ENCODE measurements around the gene KCNQ5.
"Not testable (repeated sequence)": the region's sequence is repeated elsewhere in the genome, so short reads cannot be mapped to it uniquely, and the experiment has no call there.

Gene KCNQ5

DNA sequence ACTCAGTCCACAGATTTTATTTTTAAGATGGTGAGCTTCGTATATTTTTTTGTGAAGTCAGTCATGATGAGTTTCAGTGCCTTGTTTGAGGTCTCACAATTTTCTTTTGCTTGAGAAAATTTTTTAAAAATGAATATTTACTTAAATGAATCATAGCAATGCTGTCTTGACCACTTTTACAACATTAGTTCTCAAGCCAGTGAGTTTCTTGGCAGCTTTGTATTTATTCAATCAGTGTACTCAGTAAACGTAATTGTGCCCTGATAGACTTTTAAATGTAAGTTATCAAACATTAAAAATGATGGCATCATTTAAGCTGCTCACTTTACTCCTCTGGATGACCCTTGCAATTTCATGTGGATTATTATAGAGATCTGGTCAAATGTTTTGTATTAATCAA lies 342.1 kb downstream of the KCNQ5 start:
- Histone ChIP-seq H3K36me3 (ENCODE audit: insufficient read depth, low read length) (no peaks in the 10 kb centered on the region), H3K4me1 (ENCODE audit: insufficient read depth, low read length) (peaks cover under 1% of the 10 kb centered on the region; the same call in 1 of the 2 replicates), H3K9ac (ENCODE audit: low read depth, low read length) (no peak overlapping the region), H3K9me3 (ENCODE audit: control insufficient read depth, insufficient read depth, low read length) (no peaks in the 10 kb centered on the region)

DNA sequence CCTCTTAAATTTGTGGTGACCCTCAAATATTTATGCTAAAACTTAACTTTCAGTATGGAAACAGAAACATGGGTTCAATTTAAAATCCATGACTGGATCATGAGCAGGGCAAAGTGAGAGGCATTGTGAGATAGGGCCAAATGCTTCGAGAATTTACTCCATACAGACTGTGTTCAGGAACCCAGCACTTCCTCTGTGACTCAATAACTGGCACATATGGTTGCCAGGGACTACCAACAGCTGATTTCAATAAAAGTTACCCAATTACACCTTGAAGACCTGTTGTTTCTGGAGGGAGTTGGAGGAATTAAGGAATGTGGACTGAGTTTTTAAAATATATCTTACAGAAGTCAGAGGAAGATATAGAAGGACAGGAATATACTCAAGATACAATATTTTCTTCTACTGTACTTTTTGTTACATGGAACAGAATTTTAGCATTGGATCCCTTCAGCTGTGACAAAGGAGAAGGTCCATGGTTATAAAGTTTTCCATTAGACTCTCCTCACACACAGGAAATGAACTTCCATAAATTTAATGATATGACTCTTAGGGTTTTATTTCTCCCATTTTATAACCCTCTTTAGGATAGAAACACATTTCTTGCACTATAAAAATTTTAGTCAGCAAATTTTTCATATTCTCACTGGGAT lies 344.9 kb downstream of the KCNQ5 start:
- H3K36me3 ChIP-seq (ENCODE audit: insufficient read depth, low read length): no peaks in the 10 kb centered on the region
- H3K9me3 ChIP-seq (ENCODE audit: control insufficient read depth, insufficient read depth, low read length): no peaks in the 10 kb centered on the region
- no peak overlapping the region for H3K9ac ChIP-seq (ENCODE audit: low read depth, low read length)
- peaks cover 4% of the 10 kb centered on the region; the same call in 1 of the 2 replicates for H3K4me1 ChIP-seq (ENCODE audit: insufficient read depth, low read length)

DNA sequence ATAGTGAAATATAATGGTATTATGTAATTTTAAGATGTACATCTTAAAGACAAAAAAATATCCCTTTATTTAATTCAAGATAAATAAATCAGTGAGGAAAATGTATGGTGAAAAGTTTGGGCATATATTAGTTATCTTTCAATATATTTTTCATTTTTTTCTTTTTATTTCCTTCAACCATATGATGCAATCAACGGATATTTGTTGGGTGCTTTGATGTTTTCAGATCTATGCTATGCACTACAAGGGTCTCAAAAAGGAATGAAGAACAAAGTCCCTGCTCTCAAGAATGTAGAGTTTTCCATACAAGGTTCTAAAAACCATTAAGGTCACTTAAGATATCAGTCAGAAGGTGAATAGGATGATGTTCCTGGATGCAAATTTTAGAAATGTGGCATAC lies 345.5 kb downstream of the KCNQ5 start:
- peaks cover 4% of the 10 kb centered on the region; the same call in 1 of the 2 replicates for H3K4me1 ChIP-seq (ENCODE audit: insufficient read depth, low read length)
- H3K9me3 ChIP-seq (ENCODE audit: control insufficient read depth, insufficient read depth, low read length): no peaks in the 10 kb centered on the region
- no peak overlapping the region for H3K9ac ChIP-seq (ENCODE audit: low read depth, low read length)
- no peaks in the 10 kb centered on the region for H3K36me3 ChIP-seq (ENCODE audit: insufficient read depth, low read length)

DNA sequence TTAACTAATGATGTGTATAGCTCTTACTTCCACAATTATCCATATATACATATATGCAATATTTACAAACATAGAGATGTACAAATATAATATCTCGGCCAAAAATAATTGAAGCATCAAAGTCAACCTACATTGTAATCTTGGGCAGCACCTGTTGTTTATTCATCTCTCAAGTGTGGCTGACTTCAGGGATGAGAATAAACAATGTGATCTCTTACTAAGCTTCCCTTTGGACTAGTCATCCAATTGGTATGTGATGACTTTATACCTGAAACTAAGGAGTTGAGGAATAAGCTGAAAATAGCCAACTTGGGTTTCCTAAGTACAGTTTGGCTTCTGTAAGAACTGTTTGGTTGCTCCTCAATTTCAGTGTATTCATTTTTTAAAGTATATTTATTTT lies 346.8 kb downstream of the KCNQ5 start:
- no peak overlapping the region for H3K9ac ChIP-seq (ENCODE audit: low read depth, low read length)
- H3K36me3 ChIP-seq (ENCODE audit: insufficient read depth, low read length): no peaks in the 10 kb centered on the region
- H3K4me1 ChIP-seq (ENCODE audit: insufficient read depth, low read length): peaks cover 4% of the 10 kb centered on the region; the same call in 1 of the 2 replicates
- no peaks in the 10 kb centered on the region for H3K9me3 ChIP-seq (ENCODE audit: control insufficient read depth, insufficient read depth, low read length)

DNA sequence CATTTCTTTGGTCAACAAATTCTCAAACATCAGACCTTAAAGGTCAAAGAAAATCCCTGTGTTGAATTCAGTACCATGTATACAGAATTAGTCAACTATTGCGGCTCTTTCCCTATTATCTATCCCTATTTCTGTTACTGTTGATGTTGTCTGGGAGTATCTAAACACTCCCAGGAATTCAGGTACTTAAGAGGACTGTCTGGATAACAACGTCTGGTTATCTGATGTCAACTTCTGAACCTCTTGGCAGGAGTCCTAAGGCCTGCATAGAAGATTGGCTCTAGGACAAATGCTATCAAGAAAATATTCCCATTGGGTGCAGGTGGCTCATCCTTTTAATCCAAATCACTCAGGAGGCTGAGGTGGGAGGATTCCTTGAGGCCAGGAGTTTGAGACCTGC lies 347.8 kb downstream of the KCNQ5 start:
- no peaks in the 10 kb centered on the region for H3K36me3 ChIP-seq (ENCODE audit: insufficient read depth, low read length)
- H3K9ac ChIP-seq (ENCODE audit: low read depth, low read length): no peak overlapping the region
- peaks cover 4% of the 10 kb centered on the region; the same call in 1 of the 2 replicates for H3K4me1 ChIP-seq (ENCODE audit: insufficient read depth, low read length)
- H3K9me3 ChIP-seq (ENCODE audit: control insufficient read depth, insufficient read depth, low read length): no peaks in the 10 kb centered on the region

DNA sequence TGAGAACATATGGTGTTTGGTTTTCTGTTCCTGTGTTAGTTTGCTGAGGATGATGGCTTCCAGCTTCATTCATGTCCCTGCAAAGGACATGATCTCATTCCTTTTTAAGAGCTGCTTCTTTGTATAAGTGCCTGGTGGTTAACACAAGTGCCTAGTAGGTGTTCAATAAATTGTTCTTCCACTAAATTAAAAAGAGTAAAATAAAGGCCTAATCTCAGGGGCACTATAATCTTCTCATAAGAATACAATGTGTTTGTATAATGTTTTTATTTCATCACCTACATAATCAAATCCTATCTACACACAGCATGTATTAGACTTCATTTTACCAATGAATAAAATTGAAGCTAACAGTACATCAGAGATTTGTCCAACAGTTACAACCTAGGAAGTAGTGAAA lies 350.7 kb downstream of the KCNQ5 start:
- Histone ChIP-seq H3K9me3 (ENCODE audit: control insufficient read depth, insufficient read depth, low read length) (no peaks in the 10 kb centered on the region), H3K4me1 (ENCODE audit: insufficient read depth, low read length) (peaks cover 17% of the 10 kb centered on the region), H3K36me3 (ENCODE audit: insufficient read depth, low read length) (no peaks in the 10 kb centered on the region), H3K9ac (ENCODE audit: low read depth, low read length) (no peak overlapping the region)

DNA sequence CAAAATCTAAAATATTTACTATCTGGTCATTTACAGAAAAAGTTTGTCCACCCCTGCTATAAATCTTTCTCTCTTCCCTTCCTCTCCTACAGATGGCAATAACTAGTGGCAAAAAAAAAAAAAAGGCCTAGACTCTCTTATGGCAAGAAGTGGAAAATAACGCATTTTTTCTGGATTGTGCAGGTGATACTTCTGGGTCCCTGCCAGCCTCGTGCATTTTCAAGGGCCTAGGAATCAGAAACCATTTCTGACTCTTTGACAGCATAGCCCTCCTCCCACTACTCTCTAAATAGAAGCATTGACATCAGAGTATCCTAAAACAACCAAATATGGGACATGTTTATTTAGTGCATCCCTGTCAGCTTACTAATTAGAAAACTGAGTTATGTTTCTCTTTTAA lies 352.4 kb downstream of the KCNQ5 start:
- Histone ChIP-seq H3K9ac (ENCODE audit: low read depth, low read length) (no peak overlapping the region), H3K4me1 (ENCODE audit: insufficient read depth, low read length) (peaks cover 14% of the 10 kb centered on the region), H3K9me3 (ENCODE audit: control insufficient read depth, insufficient read depth, low read length) (no peaks in the 10 kb centered on the region), H3K36me3 (ENCODE audit: insufficient read depth, low read length) (no peaks in the 10 kb centered on the region)

DNA sequence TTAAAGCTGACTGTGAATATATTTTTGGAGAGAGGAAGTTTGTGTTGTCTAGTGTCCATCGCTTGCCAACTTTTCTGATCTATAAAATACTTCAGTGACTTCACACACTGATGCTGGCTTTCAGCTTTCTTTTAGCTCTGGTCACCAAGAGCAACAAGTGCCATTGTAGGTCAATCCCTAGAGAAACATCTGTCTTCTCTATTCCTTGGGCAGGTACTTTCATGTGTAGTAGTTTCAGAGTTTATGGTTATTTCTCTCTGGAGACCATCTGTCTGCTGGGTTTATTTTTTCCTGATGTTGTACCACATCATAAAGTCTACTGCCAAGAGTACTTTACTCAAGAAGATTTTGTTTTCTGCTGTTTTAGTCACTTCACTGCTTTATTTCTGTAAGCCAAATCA lies 353.5 kb downstream of the KCNQ5 start:
- Histone ChIP-seq H3K9me3 (ENCODE audit: control insufficient read depth, insufficient read depth, low read length) (no peaks in the 10 kb centered on the region), H3K9ac (ENCODE audit: low read depth, low read length) (no peak overlapping the region), H3K36me3 (ENCODE audit: insufficient read depth, low read length) (no peaks in the 10 kb centered on the region)

DNA sequence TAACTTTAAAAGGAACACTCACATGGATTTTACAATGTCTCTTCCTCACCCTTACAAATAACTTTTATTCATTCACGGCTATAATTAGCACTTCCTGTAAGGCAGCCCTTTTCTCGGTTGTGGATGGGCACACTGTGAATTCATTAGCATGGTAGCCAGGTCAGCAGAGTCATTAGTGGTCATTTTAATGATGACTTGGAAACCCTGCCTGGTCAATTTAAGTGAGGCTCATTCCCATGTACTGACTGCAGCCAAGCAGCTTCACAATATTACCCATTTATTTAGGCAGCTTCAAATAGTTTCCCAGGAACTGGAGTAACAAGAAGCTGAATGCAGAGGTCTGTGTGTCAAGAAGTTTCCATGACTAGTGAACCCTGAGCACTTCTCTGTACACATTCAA lies 354.6 kb downstream of the KCNQ5 start:
- H3K9ac ChIP-seq (ENCODE audit: low read depth, low read length): no peak overlapping the region
- H3K4me1 ChIP-seq (ENCODE audit: insufficient read depth, low read length): peaks cover 13% of the 10 kb centered on the region
- no peaks in the 10 kb centered on the region for H3K9me3 ChIP-seq (ENCODE audit: control insufficient read depth, insufficient read depth, low read length)
- H3K36me3 ChIP-seq (ENCODE audit: insufficient read depth, low read length): no peaks in the 10 kb centered on the region

More for the DNA sequence above, 353.5 kb downstream of the KCNQ5 start:
- peaks cover 13% of the 10 kb centered on the region for H3K4me1 ChIP-seq (ENCODE audit: insufficient read depth, low read length)

DNA sequence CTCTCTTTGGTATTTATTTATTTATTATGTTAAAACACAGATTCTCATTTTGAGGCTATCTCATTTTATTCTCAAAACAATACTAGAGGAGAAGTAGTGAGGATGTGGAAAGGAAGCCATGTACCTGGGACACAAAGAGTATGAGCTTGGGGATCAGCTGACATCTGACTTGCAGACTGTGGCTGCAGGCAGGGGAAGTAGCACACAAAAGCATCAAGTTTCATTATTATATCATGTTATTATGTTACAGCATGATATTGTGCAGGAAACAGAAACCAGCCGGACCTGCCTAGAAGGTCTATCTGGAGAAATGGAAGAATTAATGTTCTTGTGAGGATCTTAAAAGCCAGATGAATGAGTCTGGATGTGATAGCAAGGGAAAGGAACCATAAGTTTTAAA lies 355.2 kb downstream of the KCNQ5 start:
- no peaks in the 10 kb centered on the region for H3K36me3 ChIP-seq (ENCODE audit: insufficient read depth, low read length)
- no peak overlapping the region for H3K9ac ChIP-seq (ENCODE audit: low read depth, low read length)
- no peaks in the 10 kb centered on the region for H3K9me3 ChIP-seq (ENCODE audit: control insufficient read depth, insufficient read depth, low read length)
- peaks cover 13% of the 10 kb centered on the region for H3K4me1 ChIP-seq (ENCODE audit: insufficient read depth, low read length)

DNA sequence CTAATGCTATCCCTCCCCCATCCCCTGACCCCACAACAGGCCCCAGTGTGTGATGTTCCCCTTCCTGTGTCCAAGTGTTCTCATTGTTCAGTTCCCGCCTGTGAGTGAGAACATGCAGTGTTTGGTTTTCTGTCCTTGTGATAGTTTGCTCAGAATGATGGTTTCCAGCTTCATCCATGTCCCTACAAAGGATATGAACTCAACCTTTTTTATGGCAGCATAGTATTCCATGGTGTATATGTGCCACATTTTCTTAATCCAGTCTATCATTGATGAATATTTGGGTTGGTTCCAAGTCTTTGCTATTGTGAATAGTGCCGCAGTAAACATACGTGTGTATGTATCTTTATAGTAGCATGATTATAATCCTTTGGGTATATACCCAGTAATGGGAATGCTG lies 356.9 kb downstream of the KCNQ5 start:
- H3K36me3 ChIP-seq (ENCODE audit: insufficient read depth, low read length); H3K9ac ChIP-seq (ENCODE audit: low read depth, low read length); H3K9me3 ChIP-seq (ENCODE audit: control insufficient read depth, insufficient read depth, low read length): not testable (repeated sequence)
- H3K4me1 ChIP-seq (ENCODE audit: insufficient read depth, low read length): peaks cover 13% of the 10 kb centered on the region

DNA sequence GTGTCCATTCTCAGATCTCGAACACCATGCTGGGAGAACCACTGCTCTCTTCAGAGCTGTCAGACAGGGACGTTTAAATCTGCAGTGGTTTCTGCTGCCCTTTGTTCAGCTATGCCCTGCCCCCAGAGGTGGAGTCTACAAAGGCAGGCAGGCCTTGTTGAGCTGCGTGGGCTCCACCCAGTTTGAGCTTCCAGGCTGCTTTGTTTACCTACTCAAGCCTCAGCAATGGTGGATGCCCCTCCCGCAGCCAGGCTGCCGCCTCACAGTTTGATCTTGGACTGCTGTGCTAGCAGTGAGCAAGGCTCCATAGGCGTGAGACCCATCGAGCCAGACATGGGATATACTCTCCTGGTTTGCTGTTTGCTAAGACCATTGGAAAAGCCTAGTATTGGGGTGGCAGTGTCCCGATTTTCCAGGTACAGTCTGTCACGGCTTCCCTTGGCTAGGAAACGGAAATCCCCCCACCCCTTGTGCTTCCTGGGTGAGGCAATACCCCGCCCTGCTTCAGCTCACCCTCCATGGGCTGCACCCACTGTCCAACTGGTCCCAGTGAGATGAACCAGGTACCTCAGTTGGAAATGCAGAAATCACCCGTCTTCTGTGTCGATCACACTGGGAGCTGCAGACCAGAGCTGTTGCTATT lies 362.4 kb downstream of the KCNQ5 start:
- not testable (repeated sequence) for H3K36me3 ChIP-seq (ENCODE audit: insufficient read depth, low read length); H3K4me1 ChIP-seq (ENCODE audit: insufficient read depth, low read length); H3K9ac ChIP-seq (ENCODE audit: low read depth, low read length); H3K9me3 ChIP-seq (ENCODE audit: control insufficient read depth, insufficient read depth, low read length)

DNA sequence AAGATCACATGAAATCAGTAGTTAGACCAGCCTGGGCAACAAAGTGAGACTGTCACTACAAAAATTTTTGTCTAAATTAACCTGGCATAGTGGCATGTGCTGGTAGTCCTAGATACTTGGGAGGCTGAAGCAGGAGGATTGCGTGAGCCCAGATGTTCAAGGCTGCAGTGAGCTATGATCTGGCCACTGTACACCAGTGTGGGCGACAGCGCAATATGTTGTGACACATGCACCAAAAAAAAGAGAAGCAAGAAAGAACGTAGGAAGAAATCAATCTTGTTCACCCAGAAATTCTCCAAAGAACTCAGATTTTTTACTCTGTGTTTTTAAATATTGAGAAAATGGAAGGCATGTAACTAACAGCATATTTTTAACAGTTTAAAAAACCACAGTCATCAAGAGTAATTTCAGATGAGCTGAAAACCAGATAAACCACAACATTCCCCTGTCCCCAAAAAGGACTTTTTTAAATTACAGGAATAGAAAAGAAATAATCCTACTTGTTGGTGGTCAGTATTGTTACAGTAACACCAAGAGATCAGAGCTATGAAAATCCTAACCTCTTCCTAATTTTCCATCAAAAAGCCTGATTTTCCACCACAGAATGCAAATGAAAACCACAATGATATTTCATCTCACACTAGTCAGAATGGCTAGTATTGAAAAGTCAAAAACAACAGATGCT lies 363.3 kb downstream of the KCNQ5 start:
- no peaks in the 10 kb centered on the region for H3K36me3 ChIP-seq (ENCODE audit: insufficient read depth, low read length)
- H3K4me1 ChIP-seq (ENCODE audit: insufficient read depth, low read length): no peaks in the 10 kb centered on the region
- no peaks in the 10 kb centered on the region for H3K9me3 ChIP-seq (ENCODE audit: control insufficient read depth, insufficient read depth, low read length)
- no peak overlapping the region for H3K9ac ChIP-seq (ENCODE audit: low read depth, low read length)

DNA sequence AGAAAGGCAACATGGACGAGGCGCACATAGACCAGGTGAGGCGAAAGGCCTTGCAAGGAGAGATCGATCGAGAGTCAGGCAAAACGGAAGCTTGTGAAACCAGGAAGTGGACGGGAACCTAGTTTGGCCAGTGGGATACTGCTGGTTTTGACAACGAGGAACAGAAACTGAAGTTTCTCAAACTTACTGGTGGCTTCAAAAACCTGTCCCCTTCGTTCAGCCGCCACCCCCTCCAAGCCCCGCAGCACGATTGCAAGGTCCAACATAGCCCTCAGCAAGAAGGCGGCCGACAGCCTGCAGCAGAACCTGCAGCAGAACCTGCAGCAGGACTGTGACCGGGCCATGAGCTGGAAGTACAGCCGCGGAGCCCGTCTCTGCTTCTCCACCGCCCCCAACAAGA lies 365.4 kb downstream of the KCNQ5 start:
- Histone ChIP-seq H3K4me1 (ENCODE audit: insufficient read depth, low read length) (no peaks in the 10 kb centered on the region), H3K36me3 (ENCODE audit: insufficient read depth, low read length) (no peaks in the 10 kb centered on the region), H3K9ac (ENCODE audit: low read depth, low read length) (no peak overlapping the region), H3K9me3 (ENCODE audit: control insufficient read depth, insufficient read depth, low read length) (no peaks in the 10 kb centered on the region)

DNA sequence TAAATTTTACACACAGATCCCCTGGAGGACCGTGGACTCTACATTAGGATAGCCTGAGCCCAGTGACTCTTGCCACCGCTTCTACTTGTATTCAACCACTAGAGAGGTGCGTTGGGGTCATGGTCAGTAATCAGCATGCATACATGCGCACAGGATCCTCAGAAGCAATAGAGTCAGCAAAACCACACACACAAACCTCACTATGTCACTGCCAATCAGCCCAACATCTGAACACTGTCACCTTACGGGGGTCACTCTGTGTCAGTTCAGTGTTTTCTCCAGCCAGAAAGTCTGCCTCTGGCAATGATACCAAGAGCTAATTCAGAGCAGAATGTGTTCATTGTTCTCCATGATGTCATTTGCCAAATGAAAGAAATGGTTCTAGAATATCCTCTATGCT lies 378.1 kb downstream of the KCNQ5 start:
- no peaks in the 10 kb centered on the region for H3K36me3 ChIP-seq (ENCODE audit: insufficient read depth, low read length)
- H3K4me1 ChIP-seq (ENCODE audit: insufficient read depth, low read length): no peaks in the 10 kb centered on the region; the same call in 1 of the 2 replicates
- no peak overlapping the region for H3K9ac ChIP-seq (ENCODE audit: low read depth, low read length)
- H3K9me3 ChIP-seq (ENCODE audit: control insufficient read depth, insufficient read depth, low read length): no peaks in the 10 kb centered on the region
